ENCODE data around the gene BACE1.
"Not testable (repeated sequence)": the region's sequence is repeated elsewhere in the genome, so short reads cannot be mapped to it uniquely, and the experiment has no call there.

BACE1 gene

DNA sequence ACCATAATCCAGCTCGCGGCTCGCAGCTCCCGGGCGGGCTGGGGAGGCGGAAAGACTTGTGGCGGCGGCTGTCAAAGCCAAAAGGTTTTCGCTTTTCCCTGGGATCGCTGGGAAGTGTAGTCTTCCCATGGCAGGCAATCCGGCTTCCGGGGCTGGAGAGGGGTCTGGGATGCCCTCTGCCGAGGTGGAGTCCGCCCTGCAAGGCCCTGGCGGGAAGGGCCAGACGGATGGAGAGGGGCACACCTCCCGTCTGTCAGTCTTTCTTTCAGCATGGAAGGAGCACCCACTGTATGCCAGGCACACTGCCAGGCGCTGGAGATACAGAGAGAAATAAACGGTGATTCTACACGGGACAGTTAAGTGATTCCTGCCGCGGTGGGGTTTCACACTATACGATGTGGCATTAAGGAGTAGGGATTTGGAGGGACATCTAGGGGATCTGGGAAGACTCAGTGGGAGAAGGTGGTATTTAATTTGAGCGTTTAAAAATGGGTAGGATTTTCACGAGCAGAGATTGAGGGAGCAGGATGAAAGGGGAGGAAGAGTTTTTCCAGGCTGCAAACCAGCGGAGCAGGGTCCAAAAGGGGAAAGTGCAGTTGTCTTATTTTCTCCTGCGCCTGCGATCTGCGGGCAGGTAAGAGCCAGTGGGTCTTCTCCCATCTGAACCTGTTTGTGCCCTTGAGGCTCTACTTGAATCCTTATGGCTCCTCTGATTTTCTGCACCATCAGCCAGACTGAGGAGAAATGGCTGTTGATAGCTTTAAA, at the start of gene BACE1:
Gene BACE1 (minus strand): TSS at position 60 of the 765 bp plus-strand sequence. CDS start 461 bp downstream, outside the sequence.
- peak; percentile 84 for DNase-seq
- in situ Hi-C loops (cut with MboI; ENCODE audit: low pct_unique_long_range_greater_than_20kb, low sequenced_read_pairs) = no loop called here

- no peak for DNase-seq
- in situ Hi-C loops (cut with MboI; ENCODE audit: low pct_unique_long_range_greater_than_20kb, low sequenced_read_pairs) = no loop called here
These were observed 45.4 kb upstream of the BACE1 start for GRCh38 chr11:117361432-117361831.

GRCh38 chr11:117356126-117356890, 40.3 kb upstream of the BACE1 start:
- DNase-seq = no peak
- in situ Hi-C loops (cut with MboI; ENCODE audit: low pct_unique_long_range_greater_than_20kb, low sequenced_read_pairs) = no loop called here

- DNase-seq = no peak
- in situ Hi-C loops (cut with MboI; ENCODE audit: low pct_unique_long_range_greater_than_20kb, low sequenced_read_pairs) = no loop called here
These were observed 38.5 kb upstream of the BACE1 start for GRCh38 chr11:117354550-117354949.

DNA sequence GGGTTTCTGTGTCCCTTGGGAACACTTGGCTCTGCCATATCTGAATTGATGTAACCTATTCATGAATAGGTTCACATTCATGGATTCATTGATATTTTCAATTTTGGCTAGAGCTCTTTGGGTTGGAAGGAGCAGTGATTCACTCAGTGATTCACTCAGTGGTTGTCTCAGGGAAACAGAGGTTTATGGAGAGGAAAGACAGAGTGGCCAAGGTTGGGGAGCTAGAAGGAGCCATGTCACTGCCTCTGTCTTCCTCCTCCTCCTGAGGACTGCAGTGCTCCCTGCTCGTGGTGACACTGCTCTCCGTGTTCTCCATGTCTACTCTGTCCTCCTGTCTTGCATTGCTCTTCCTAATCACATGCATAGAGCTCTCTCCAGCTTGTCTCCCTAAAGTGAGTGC, 29.0 kb upstream of the BACE1 start:
- in situ Hi-C loops (cut with MboI; ENCODE audit: low pct_unique_long_range_greater_than_20kb, low sequenced_read_pairs) = no loop called here

DNA sequence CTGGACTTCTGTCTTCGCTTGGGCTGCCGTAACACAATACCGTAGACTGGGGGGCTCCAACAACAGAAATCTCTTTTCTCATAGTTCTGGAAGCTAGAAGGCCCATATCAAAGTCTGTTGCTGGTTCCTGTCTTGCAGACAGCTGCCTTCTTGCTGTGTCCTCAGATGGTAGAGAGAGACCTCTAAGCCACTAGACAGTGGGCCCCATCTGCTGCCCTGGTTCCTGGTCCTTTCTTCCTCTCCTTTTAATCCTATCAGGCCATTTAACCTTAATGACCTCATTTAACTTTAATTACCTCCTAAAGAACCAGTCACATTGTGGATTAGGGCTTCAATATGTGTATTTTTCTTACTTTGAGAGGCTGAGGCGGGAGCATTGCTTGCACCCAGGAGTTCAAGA, 21.0 kb upstream of the BACE1 start:
- DNase-seq = no peak
- in situ Hi-C loops (cut with MboI; ENCODE audit: low pct_unique_long_range_greater_than_20kb, low sequenced_read_pairs) = no loop called here

More for the DNA sequence above, 29.0 kb upstream of the BACE1 start:
- DNase-seq = no peak

GRCh38 chr11:117335399-117335798, 19.3 kb upstream of the BACE1 start:
- no peak for DNase-seq
- in situ Hi-C loops (cut with MboI; ENCODE audit: low pct_unique_long_range_greater_than_20kb, low sequenced_read_pairs) = no loop called here

DNA sequence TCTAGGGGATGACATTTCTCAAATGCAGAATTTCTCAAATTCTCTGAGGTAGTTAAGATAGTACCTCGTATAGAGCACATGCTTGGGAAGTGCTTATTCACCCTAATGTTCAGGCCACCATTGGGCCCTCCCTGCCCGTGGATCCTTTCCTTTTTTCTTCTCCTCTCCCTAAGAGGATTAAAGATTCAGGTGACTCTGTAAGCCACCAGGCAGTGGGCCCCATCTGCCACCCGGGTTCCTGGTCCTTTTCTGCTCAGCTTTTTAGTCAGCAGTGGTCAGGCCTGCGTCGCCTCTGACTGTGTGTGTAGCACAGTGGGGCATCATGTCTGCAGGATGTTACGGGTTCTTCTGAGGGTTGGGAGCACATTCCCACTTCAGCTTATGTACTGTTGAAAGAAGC, 18.8 kb upstream of the BACE1 start:
- in situ Hi-C loops (cut with MboI; ENCODE audit: low pct_unique_long_range_greater_than_20kb, low sequenced_read_pairs) = no loop called here
- DNase-seq = no peak

DNA sequence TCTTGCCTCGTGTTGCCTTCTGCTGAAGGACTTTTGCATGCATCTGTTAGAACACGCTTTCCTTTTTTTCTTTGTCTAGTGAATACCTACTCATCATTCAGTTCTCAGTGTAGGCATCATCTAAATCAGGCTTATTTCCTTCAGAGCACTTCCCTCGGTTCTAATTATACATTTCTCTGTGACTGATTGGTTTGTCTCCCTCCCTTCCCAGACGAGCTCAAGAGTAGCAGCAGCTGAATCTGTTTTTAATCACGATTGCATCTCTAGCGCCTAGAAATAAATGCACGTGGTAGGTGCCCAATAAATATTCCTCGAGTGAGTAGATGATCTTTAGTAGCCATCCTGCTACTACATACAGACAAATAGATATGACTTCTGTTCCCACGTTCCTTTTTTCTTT, 17.9 kb upstream of the BACE1 start:
- no peak for DNase-seq
- in situ Hi-C loops (cut with MboI; ENCODE audit: low pct_unique_long_range_greater_than_20kb, low sequenced_read_pairs) = no loop called here

DNA sequence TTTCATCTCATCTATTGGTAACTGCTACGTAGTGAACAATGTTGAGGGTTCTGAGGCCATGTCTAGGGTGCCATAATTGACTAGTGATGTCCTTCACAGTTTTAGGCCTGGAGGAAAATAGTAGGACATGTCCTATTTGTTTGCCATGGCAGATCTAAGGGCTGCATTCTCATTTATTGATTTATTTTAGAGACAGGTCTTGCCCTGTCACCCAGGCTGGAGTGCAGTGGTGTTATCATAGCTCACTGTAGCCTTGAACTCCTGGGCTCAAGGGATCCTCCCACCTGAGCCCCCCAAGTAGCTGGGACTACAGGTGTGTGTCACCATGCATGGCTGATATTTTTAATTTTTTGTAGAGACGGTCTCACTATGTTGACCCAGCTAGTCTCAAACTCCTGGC, 16.8 kb upstream of the BACE1 start:
- no peak for DNase-seq
- in situ Hi-C loops (cut with MboI; ENCODE audit: low pct_unique_long_range_greater_than_20kb, low sequenced_read_pairs) = no loop called here

GRCh38 chr11:117328375-117329010, 12.4 kb upstream of the BACE1 start:
- in situ Hi-C loops (cut with MboI; ENCODE audit: low pct_unique_long_range_greater_than_20kb, low sequenced_read_pairs) = no loop called here
- no peak for DNase-seq

DNA sequence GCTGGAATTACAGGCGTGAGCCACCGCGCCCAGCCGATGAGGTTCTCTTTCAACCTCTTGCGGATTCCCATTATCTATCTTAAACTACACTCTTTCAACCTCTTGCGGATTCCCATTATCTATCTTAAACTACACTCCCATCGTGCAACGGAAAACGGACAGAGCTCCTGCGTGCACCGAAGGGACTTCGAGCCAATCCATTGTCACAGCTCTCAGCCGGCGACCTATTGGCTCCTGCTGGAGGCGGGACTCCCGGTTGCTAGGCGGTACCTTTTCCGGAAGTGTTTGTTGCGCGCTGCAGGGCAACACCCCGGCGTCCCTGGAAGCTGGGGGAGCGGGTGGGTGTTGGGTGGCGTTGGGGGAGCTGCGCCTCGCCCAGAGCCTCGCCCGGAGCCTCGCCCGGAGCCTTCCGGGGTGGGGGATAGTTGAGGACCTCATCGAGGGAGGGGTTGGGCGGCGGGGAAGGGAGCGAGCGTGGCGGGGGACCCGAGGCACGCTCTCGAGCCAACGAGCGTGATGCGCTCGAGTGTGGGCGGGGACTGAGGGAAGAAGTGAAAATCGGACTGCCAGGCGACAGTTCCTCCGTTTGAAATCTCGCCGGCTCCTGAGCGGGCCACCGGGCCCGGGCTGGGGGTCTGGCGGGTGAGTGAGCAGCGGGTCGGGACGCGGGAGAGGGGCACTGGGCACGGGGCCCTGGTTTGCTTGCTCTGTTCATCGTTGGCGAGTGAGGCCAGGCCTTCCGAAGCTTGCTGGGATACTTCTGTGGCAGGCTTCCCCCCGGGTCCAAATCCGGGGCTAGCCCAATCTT, 11.7 kb upstream of the BACE1 start, which contains the start of gene CEP164:
Gene CEP164 (plus strand): TSS at position 288 of the 808 bp plus-strand sequence. CDS start 10,733 bp downstream, outside the sequence.
- DNase-seq = peak; percentile 94
- in situ Hi-C loops (cut with MboI; ENCODE audit: low pct_unique_long_range_greater_than_20kb, low sequenced_read_pairs) = no loop called here

GRCh38 chr11:117327255-117327566, 11.2 kb upstream of the BACE1 start:
- in situ Hi-C loops (cut with MboI; ENCODE audit: low pct_unique_long_range_greater_than_20kb, low sequenced_read_pairs) = not testable (repeated sequence)

DNA sequence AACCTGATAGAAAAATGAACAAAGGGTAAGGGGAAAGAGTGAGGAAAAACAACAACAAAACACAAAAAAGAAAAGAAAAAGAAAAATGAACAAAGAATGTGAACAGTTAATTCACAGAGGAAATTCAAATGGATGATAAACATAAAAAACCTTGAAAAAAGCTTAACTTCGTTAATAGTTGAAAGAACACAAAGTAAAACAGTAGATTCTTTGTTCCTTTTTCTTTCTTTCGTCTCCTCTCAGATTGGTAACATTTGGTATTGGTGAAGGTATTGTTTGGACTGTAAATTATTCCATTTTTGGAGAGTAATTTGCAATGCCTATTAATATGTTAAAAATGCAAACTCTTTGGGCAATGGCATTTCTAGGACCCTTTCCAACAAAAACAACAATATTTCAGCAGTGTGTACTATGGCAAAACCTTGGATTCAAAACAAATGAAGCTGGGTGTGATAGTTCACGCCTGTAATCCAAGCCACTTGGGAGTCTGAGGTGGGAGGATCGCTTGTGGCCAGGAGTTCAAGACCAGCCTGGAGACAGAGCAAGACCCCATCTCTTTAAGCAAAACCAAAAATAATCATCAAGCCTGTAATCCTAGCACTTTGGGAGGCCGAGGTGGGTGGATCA, 3.3 kb upstream of the BACE1 start:
- no peak for DNase-seq
- in situ Hi-C loops (cut with MboI; ENCODE audit: low pct_unique_long_range_greater_than_20kb, low sequenced_read_pairs) = no loop called here

More at GRCh38 chr11:117327255-117327566, 11.2 kb upstream of the BACE1 start:
- not testable (repeated sequence) for DNase-seq

GRCh38 chr11:117318738-117319137, 2.7 kb upstream of the BACE1 start:
- DNase-seq = no peak
- in situ Hi-C loops (cut with MboI; ENCODE audit: low pct_unique_long_range_greater_than_20kb, low sequenced_read_pairs) = no loop called here

- in situ Hi-C loops (cut with MboI; ENCODE audit: low pct_unique_long_range_greater_than_20kb, low sequenced_read_pairs) = no loop called here
- DNase-seq = no peak
These were observed 515 bp downstream of the BACE1 start for GRCh38 chr11:117315285-117316196.

DNA sequence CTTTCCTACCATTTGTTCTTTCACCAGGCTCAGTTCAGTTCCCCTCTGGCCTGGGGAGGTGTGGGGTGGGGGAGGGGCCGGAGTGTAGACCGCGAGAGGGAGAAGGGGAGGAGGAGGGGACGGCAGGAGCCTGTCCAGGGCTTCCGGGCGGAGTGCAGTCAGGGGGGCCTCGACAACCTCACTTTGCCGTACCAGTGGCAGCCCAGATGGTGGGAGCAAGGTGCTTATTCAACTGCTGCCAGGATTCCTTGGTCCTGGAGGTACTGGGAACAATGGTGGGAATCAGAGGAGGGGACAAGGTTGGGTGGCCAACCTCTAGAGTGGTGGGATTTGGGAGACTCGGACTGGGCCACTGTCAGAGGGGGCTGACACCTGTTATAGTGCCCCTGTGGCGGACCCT, 1.2 kb downstream of the BACE1 start:
- in situ Hi-C loops (cut with MboI; ENCODE audit: low pct_unique_long_range_greater_than_20kb, low sequenced_read_pairs) = no loop called here
- DNase-seq = peak; percentile 62
